DMS53 (cell line): Measurements from ENCODE around the gene NTN5.

Source experiments
- DNase-seq: peaks from one replicate; lab custom pipeline; 2025; lab: John Stamatoyannopoulos, UW

Gene NTN5

GRCh38 chr19:48629599-48630295 is 43.1 kb downstream of the NTN5 start:
- DNase-seq, result peak; percentile 98

GRCh38 chr19:48629297-48629598 is 43.6 kb downstream of the NTN5 start:
- no peak for DNase-seq

- DNase-seq, result no peak
Observed at GRCh38 chr19:48628486-48629296, 44.1 kb downstream of the NTN5 start.

GRCh38 chr19:48627865-48628314 is 44.9 kb downstream of the NTN5 start:
- DNase-seq, result no peak

GRCh38 chr19:48627201-48627864 is 45.5 kb downstream of the NTN5 start:
- DNase-seq, result peak; percentile 34

- no peak for DNase-seq
Observed at GRCh38 chr19:48625891-48626327, 46.9 kb downstream of the NTN5 start.

GRCh38 chr19:48624791-48625723 is 47.8 kb downstream of the NTN5 start:
- peak; percentile 69 for DNase-seq

- peak; percentile 99 for DNase-seq
Observed at GRCh38 chr19:48624067-48624594, 48.7 kb downstream of the NTN5 start.

GRCh38 chr19:48623556-48624066 is 49.2 kb downstream of the NTN5 start:
- peak; percentile 49 for DNase-seq

GRCh38 chr19:48619692-48620585 is 52.9 kb downstream of the NTN5 start:
- DNase-seq, result peak; percentile 64

GRCh38 chr19:48618916-48619691 is 53.7 kb downstream of the NTN5 start, which contains the start of the genes RPL18 and SPHK2:
Gene RPL18, minus strand, starts transcription at chr19:48619178. Its CDS starts 35 bp downstream, at chr19:48619143.
Gene SPHK2, plus strand, starts transcription at chr19:48619506. Its CDS starts 1,009 bp downstream, at chr19:48620515.
- peak; percentile 100 for DNase-seq

GRCh38 chr19:48618278-48618915 is 54.4 kb downstream of the NTN5 start:
- peak; percentile 43 for DNase-seq

- peak; percentile 62 for DNase-seq
Observed at GRCh38 chr19:48617146-48617937, 55.5 kb downstream of the NTN5 start.

- DNase-seq, result no peak
Observed at GRCh38 chr19:48616491-48617056, 56.2 kb downstream of the NTN5 start.

- DNase-seq, result peak; percentile 48
Observed at GRCh38 chr19:48616041-48616436, 56.8 kb downstream of the NTN5 start.

- DNase-seq, result peak; percentile 68
Observed at GRCh38 chr19:48615231-48616040, 57.4 kb downstream of the NTN5 start.
